ENCODE measurements around the gene CD1B. TPM values are rescaled to one million over a fixed set of nuclear protein-coding genes. Genes with fewer than 3 reads are reported as not detected.

Gene CD1B
- polyA plus RNA-seq, 1 donor from 2014 or later, result not detected

DNA sequence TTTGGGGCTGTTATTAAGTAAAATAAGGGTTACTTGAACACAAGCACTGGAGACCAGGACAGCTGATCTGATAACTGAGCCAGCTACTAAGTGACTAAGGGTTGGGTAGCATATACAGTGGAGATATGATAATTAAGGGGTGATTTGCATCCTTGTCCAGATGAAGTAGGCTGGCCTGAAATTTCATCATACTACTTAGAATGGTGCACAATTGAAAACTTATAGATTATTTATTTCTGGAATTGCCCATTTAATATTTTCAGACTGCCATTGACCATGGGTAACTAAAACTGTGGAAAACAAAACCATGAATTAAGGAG, 3.8 kb upstream of the CD1B start:
- H3K9me3 ChIP-seq (ENCODE audit: low read length), result no peaks in the 10 kb centered on the region
- TF ChIP-seq POLR2AphosphoS5 (IDR thresholded peaks at IDR 0.05), result no peak
- no peak for TF ChIP-seq EP300 (conservative IDR thresholded peaks at IDR 0.05; ENCODE audit: poor library complexity, severe bottlenecking)
- no peak for TF ChIP-seq EZH2 (IDR thresholded peaks at IDR 0.05; ENCODE audit: borderline replicate concordance, insufficient read depth, low read length, poor library complexity, severe bottlenecking)
- no peak for TF ChIP-seq SMC3 (conservative IDR thresholded peaks at IDR 0.05; ENCODE audit: poor library complexity)
- H3F3A ChIP-seq (ENCODE audit: insufficient read depth, low read length, poor library complexity, severe bottlenecking), result no peaks in the 10 kb centered on the region
- H3K9ac ChIP-seq (ENCODE audit: low read length), result no peak overlapping the region
- H2AFZ ChIP-seq (ENCODE audit: low read depth, low read length), result no peak overlapping the region
- no peaks in the 10 kb centered on the region for H3K27me3 ChIP-seq (ENCODE audit: insufficient read depth, low read depth, low read length)
- H3K4me2 ChIP-seq (ENCODE audit: low read length), result no peak overlapping the region
- no peak overlapping the region for H3K27ac ChIP-seq (ENCODE audit: low read length)
- no peaks in the 10 kb centered on the region for H4K20me1 ChIP-seq (ENCODE audit: insufficient read depth)
- no peak overlapping the region for H3K4me3 ChIP-seq (ENCODE audit: low read length)
- H3K9me2 ChIP-seq (ENCODE audit: insufficient read depth, low read length), result no peaks in the 10 kb centered on the region
- H3K79me2 ChIP-seq (replicated peaks; ENCODE audit: insufficient read depth, low read length), result no peaks in the 10 kb centered on the region
- no peaks in the 10 kb centered on the region for H3K36me3 ChIP-seq (ENCODE audit: insufficient read depth, low read length)

- Histone ChIP-seq H3K9me3 (ENCODE audit: low read length) (no peaks in the 10 kb centered on the region), H3K4me2 (ENCODE audit: low read length) (no peak overlapping the region), H3K36me3 (ENCODE audit: insufficient read depth, low read length) (no peaks in the 10 kb centered on the region)
Measured at GRCh38 chr1:158334526-158335212, 3.3 kb upstream of the CD1B start.

More at GRCh38 chr1:158334526-158335212, 3.3 kb upstream of the CD1B start:
- TF ChIP-seq MXI1 (conservative IDR thresholded peaks at IDR 0.05; ENCODE audit: poor library complexity, severe bottlenecking) (no peak), TAF1 (IDR thresholded peaks at IDR 0.05; ENCODE audit: low read depth) (no peak), EZH2 (IDR thresholded peaks at IDR 0.05; ENCODE audit: borderline replicate concordance, insufficient read depth, low read length, poor library complexity, severe bottlenecking) (no peak), EP300 (conservative IDR thresholded peaks at IDR 0.05; ENCODE audit: poor library complexity, severe bottlenecking) (no peak), RAD21 (conservative IDR thresholded peaks at IDR 0.05) (no peak), CTCF (IDR thresholded peaks at IDR 0.05; ENCODE audit: poor library complexity, severe bottlenecking) (no peak), SMC3 (conservative IDR thresholded peaks at IDR 0.05; ENCODE audit: poor library complexity) (no peak), POLR2AphosphoS5 (IDR thresholded peaks at IDR 0.05) (no peak)
- TF ChIP-seq, protein P1, sequence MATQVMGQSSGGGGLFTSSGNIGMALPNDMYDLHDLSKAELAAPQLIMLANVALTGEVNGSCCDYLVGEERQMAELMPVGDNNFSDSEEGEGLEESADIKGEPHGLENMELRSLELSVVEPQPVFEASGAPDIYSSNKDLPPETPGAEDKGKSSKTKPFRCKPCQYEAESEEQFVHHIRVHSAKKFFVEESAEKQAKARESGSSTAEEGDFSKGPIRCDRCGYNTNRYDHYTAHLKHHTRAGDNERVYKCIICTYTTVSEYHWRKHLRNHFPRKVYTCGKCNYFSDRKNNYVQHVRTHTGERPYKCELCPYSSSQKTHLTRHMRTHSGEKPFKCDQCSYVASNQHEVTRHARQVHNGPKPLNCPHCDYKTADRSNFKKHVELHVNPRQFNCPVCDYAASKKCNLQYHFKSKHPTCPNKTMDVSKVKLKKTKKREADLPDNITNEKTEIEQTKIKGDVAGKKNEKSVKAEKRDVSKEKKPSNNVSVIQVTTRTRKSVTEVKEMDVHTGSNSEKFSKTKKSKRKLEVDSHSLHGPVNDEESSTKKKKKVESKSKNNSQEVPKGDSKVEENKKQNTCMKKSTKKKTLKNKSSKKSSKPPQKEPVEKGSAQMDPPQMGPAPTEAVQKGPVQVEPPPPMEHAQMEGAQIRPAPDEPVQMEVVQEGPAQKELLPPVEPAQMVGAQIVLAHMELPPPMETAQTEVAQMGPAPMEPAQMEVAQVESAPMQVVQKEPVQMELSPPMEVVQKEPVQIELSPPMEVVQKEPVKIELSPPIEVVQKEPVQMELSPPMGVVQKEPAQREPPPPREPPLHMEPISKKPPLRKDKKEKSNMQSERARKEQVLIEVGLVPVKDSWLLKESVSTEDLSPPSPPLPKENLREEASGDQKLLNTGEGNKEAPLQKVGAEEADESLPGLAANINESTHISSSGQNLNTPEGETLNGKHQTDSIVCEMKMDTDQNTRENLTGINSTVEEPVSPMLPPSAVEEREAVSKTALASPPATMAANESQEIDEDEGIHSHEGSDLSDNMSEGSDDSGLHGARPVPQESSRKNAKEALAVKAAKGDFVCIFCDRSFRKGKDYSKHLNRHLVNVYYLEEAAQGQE (IDR thresholded peaks at IDR 0.05; ENCODE audit: borderline replicate concordance), result no peak
- Histone ChIP-seq H3K27me3 (ENCODE audit: insufficient read depth, low read depth, low read length) (no peaks in the 10 kb centered on the region), H3K4me3 (ENCODE audit: low read length) (no peak overlapping the region), H4K20me1 (ENCODE audit: insufficient read depth) (no peaks in the 10 kb centered on the region), H3K79me2 (replicated peaks; ENCODE audit: insufficient read depth, low read length) (no peaks in the 10 kb centered on the region), H3K9me2 (ENCODE audit: insufficient read depth, low read length) (no peaks in the 10 kb centered on the region), H3F3A (ENCODE audit: insufficient read depth, low read length, poor library complexity, severe bottlenecking) (no peaks in the 10 kb centered on the region), H2AFZ (ENCODE audit: low read depth, low read length) (no peak overlapping the region), H3K27ac (ENCODE audit: low read length) (no peak overlapping the region), H3K9ac (ENCODE audit: low read length) (no peak overlapping the region)
